Mucosa of rectum (tissue), 2 donors: ENCODE data around the gene FHOD3.

Experiments used
- H3K27ac ChIP-seq, 2 donors: one replicate each; pipeline ENCODE4 v1.7.0; 2013; ENCODE audit warnings: inconsistent platforms in 2 of 2, low read depth in 2 of 2, low read length in 2 of 2
- H3K27me3 ChIP-seq, 2 donors: one replicate each; pipeline ENCODE4 v1.7.0; 2013; ENCODE audit warnings: low read length in 2 of 2; ENCODE audit not compliant: control insufficient read depth in 2 of 2, insufficient read depth in 2 of 2
- H3K36me3 ChIP-seq, 2 donors: one replicate each; pipeline ENCODE4 v1.7.0; 2013; ENCODE audit warnings: low read length in 2 of 2; ENCODE audit not compliant: control insufficient read depth in 2 of 2, insufficient read depth in 2 of 2
- H3K4me1 ChIP-seq, 2 donors: one replicate each; pipeline ENCODE4 v1.7.0; 2013; ENCODE audit warnings: low read length in 2 of 2, mild to moderate bottlenecking in 1 of 2; ENCODE audit not compliant: control insufficient read depth in 2 of 2, insufficient read depth in 2 of 2
- H3K4me3 ChIP-seq, 2 donors: one replicate each; pipeline ENCODE4 v1.7.0; 2013; ENCODE audit warnings: low read length in 2 of 2
- H3K9ac ChIP-seq, 2 donors: one replicate each; pipeline ENCODE4 v1.7.0; 2013; ENCODE audit warnings: low read length in 2 of 2, low read depth in 1 of 2, mild to moderate bottlenecking in 1 of 2
- H3K9me3 ChIP-seq, 2 donors: one replicate each; pipeline ENCODE4 v1.7.0; 2013; ENCODE audit warnings: low read length in 2 of 2; ENCODE audit not compliant: control insufficient read depth in 2 of 2
- donor health status: healthy.
- donor health status: Normal muscosa, but diverticular disease.

The FHOD3 gene

DNA sequence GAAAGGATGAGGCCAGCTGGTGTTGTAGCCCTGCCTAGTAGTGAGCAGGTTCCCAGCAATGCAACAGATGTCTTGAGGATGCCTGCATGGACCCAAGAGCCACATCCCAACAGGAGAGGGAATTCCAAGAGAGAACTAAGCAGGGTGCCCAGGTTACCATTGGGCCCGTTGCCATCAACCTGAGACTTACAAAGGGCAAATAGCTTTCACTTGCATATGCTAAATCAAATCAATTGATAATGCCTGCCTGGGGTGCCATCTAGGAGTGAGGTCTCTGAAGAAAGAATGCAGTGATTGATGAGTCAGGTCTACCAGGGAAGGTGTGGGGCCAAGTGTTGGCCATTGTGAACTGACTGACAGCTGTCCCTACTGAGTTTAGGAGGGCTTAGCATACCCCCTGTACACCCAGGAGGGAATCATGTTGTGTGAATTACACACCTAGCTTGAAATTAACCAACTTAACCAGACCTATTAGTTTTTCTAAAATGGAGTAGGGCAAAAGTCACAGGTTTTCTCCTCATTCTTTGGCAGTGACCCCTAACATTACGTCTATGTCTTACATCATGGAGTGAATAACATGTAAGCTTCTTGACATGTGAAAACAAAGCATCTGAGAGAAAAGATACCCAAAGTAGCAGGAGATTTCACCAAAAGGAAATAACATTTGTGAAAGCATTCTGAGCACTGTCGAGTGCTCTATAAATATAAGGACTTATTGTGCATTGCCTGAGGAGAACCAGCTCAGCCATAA lies 32.3 kb downstream of the FHOD3 start:
- H3K27ac ChIP-seq = no peak overlapping the region
- no peaks in the 10 kb centered on the region for H3K9me3 ChIP-seq
- H3K4me3 ChIP-seq = no peak overlapping the region
- H3K36me3 ChIP-seq = no peaks in the 10 kb centered on the region
- peaks cover 7 to 11% of the 10 kb centered on the region in 2 donors for H3K4me1 ChIP-seq
- H3K9ac ChIP-seq = no peak overlapping the region
- no peaks in the 10 kb centered on the region for H3K27me3 ChIP-seq

DNA sequence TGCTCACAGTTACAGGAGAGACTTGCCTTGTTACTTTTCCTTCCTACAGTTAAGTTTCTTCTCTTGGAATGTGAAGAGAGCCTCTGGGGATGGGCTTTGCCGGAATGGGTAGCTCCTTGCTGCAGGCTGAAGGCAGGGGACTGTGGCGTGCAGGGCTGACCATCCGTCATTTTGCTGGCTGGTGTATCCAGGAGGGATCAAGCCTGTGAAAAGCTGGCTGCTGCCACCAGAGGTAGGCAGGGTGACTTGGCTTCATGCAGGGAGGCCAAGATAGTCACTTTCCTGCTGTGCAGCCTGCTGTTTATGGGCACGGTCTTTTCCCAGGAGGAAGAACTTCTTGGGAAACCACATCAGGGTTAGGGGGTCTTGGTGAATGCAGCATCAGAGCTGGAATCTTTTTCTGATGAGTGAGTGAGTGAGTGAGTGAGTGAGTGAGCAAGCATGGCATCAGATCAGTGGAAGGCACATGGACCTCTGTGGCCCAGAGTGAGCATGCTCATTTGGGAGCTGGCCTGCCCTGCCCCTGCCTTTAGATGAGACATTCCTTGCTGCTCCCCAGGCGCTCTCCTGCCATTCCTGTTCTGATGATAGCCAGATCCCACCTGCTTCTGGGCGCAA lies 33.0 kb downstream of the FHOD3 start:
- Histone ChIP-seq H3K9ac (no peak overlapping the region), H3K27me3 (no peaks in the 10 kb centered on the region)

GRCh38 chr18:36331521-36331971 lies 34.0 kb downstream of the FHOD3 start:
- no peaks in the 10 kb centered on the region for H3K36me3 ChIP-seq
- no peak overlapping the region for H3K9ac ChIP-seq
- no peaks in the 10 kb centered on the region for H3K27me3 ChIP-seq
- peak overlapping the region; percentile 44 to 57 for H3K27ac ChIP-seq
- peak overlapping the region in 1 of 2 donors; percentile 8 for H3K4me3 ChIP-seq
- no peaks in the 10 kb centered on the region for H3K9me3 ChIP-seq
- peaks cover 7 to 11% of the 10 kb centered on the region in 2 donors for H3K4me1 ChIP-seq

More for the DNA sequence above, 33.0 kb downstream of the FHOD3 start:
- H3K9me3 ChIP-seq = no peaks in the 10 kb centered on the region
- no peak overlapping the region for H3K27ac ChIP-seq
- H3K36me3 ChIP-seq = no peaks in the 10 kb centered on the region
- H3K4me3 ChIP-seq = no peak overlapping the region
- H3K4me1 ChIP-seq = peaks cover 7 to 11% of the 10 kb centered on the region in 2 donors

DNA sequence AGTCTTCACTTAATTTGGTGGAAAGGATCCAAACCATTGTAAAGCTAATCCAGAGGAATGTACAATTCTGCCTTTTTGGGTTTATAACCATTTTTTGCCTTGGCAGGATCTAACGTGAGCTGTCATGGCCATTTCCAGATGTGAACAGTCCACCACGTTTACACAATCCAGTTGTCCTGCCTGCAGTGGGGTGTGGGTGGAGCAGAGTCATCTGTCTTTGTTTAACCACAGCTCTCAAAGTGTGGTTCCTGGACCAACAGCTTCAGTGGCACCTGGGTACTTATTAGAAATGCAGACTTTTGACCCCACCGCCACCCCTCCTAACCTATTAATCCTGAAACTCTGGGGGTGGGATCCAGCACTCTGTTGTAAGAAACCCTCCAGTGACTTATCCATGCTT lies 35.9 kb downstream of the FHOD3 start:
- H3K9ac ChIP-seq = no peak overlapping the region
- H3K9me3 ChIP-seq = no peaks in the 10 kb centered on the region
- H3K4me1 ChIP-seq = peaks cover 10 to 13% of the 10 kb centered on the region in 2 donors
- no peaks in the 10 kb centered on the region for H3K27me3 ChIP-seq
- no peaks in the 10 kb centered on the region for H3K36me3 ChIP-seq
- H3K27ac ChIP-seq = no peak overlapping the region
- no peak overlapping the region for H3K4me3 ChIP-seq

DNA sequence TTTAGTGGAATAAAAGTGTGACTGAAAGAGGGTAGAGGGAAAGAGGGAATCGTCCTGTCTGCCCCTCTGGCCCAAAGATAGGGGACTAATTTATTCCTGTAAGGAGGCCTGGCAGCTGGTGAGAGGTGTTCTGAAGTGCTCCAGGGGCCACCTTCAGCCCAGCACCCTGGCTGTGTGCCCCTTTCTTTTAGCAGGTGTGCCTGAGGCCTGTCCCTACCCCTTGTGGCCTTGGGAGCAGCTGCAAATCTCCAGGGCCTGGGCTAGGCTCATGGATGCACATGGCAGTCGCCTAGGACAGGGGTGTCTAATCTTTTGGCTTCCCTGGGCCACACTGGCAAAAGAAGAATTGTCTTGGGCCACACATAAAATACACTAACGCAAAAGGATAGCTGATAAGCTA lies 37.3 kb downstream of the FHOD3 start:
- Histone ChIP-seq H3K9ac (no peak overlapping the region), H3K4me1 (peaks cover 10 to 13% of the 10 kb centered on the region in 2 donors), H3K4me3 (no peak overlapping the region), H3K27me3 (no peaks in the 10 kb centered on the region), H3K36me3 (no peaks in the 10 kb centered on the region), H3K9me3 (no peaks in the 10 kb centered on the region), H3K27ac (no peak overlapping the region)

DNA sequence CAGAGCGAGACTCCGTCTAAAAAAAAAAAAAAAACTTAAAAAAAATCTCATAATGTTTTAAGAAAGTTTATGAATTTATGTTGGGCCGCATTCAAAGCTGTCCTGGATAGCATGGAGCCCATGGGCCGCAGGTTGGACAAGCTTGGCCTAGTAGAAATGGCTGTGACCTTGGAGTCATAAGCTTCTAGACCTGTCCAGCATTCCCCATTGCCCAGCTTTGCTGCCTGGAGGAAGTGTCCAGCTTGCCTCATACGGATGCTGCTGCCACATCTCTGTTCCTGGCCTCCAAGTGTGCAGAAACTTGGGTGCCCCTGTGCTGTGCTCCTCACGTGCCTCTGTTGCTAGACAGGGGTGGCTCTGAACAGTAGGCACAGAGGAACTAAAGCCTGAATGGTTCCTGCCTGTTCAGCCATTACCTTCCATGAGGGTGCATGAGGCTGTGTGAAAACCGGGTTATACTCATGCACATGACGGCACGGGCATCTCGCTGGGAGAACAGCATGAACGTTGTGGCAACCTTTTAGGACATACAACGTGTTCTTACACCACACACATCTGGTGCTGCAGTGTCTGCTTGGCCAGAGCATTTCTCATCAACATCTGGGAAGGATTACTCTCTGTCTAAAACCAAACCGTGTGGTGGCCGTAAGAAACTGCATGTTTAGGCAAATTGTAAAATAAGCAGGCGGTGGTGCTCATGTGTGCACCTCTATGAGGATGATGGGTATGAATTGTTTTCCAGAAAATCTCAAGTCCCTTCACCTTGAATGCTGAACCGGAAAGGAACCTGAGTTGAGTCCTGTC lies 38.2 kb downstream of the FHOD3 start:
- H3K9me3 ChIP-seq = no peaks in the 10 kb centered on the region
- no peak overlapping the region for H3K4me3 ChIP-seq
- no peaks in the 10 kb centered on the region for H3K36me3 ChIP-seq
- H3K4me1 ChIP-seq = peaks cover 10 to 13% of the 10 kb centered on the region in 2 donors
- H3K27me3 ChIP-seq = no peaks in the 10 kb centered on the region
- no peak overlapping the region for H3K27ac ChIP-seq
- no peak overlapping the region for H3K9ac ChIP-seq

GRCh38 chr18:36337679-36338402 lies 40.3 kb downstream of the FHOD3 start:
- Histone ChIP-seq H3K27ac (no peak overlapping the region), H3K36me3 (no peaks in the 10 kb centered on the region), H3K27me3 (no peaks in the 10 kb centered on the region), H3K9ac (no peak overlapping the region), H3K4me1 (peaks cover 2 to 3% of the 10 kb centered on the region in 2 donors), H3K9me3 (no peaks in the 10 kb centered on the region), H3K4me3 (no peak overlapping the region)

DNA sequence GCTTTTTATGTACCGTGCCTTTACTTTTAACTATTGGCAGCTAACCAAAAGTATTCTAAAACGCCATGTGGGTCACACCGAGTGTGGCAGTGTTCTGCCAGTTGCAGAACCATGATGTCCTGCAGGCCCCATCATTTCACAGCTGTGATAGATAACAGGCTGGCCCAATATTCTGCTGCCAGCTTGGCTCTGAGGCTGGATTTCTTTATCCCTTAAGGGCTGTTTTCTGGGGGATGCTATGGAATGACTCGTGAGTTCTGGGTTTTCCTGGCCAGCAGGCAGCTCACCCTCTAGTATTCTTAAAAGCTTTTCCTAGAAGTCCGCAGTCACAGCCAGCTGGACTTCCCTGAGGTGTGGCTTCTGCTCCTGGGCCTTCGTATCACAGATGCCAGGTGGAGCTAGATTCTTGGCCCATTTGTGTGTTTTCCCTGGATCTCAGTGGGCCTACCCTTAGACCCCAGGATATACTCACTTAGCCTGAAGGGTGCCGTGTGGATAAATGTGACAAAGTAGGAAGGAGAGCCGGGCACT lies 41.0 kb downstream of the FHOD3 start:
- Histone ChIP-seq H3K9me3 (no peaks in the 10 kb centered on the region), H3K36me3 (no peaks in the 10 kb centered on the region), H3K4me3 (no peak overlapping the region), H3K27ac (no peak overlapping the region), H3K4me1 (peaks cover 2 to 3% of the 10 kb centered on the region in 2 donors), H3K27me3 (no peaks in the 10 kb centered on the region), H3K9ac (no peak overlapping the region)

GRCh38 chr18:36340246-36340645 lies 42.7 kb downstream of the FHOD3 start:
- H3K9ac ChIP-seq = no peak overlapping the region
- no peaks in the 10 kb centered on the region for H3K36me3 ChIP-seq
- H3K27me3 ChIP-seq = no peaks in the 10 kb centered on the region
- H3K9me3 ChIP-seq = no peaks in the 10 kb centered on the region
- H3K4me1 ChIP-seq = peaks cover 2 to 3% of the 10 kb centered on the region in 2 donors
- no peak overlapping the region for H3K27ac ChIP-seq
- no peak overlapping the region for H3K4me3 ChIP-seq
